Motor neuron (in vitro differentiated cells): Measurements from ENCODE around the gene NF1. TPM values are rescaled to one million over a fixed set of nuclear protein-coding genes. Genes with fewer than 3 reads are reported as not detected.
A peak's percentile ranks its signal among the peaks of the same experiment; 100 is the strongest.

Experiments
- ATAC-seq, 8 experiments: fragments of 200-7000 bp; cut with Tn5 transposase; replicated peaks in 6 of 8; 2 replicates each; pipeline ENCODE4 v1.8.0; 2021; ENCODE audit warnings: mild to moderate bottlenecking in 8 of 8, moderate library complexity in 8 of 8
- H3K27ac ChIP-seq, 2 donors: fragments of 250-450 bp; sonication (Bioruptor Pico); 2 replicates each; pipeline ENCODE4 v1.9.0; 2021; ENCODE audit warnings: antibody characterized with exemption in 2 of 2, mild to moderate bottlenecking in 2 of 2, moderate library complexity in 1 of 2
- H3K4me1 ChIP-seq, 2 donors: fragments of 250-450 bp; sonication (Bioruptor Pico); replicated peaks in 1 of 2; 2 replicates each; pipeline ENCODE4 v1.6.1; 2021; ENCODE audit warnings: antibody characterized with exemption in 2 of 2, mild to moderate bottlenecking in 2 of 2, moderate library complexity in 1 of 2
- H3K4me3 ChIP-seq, 5 donors: fragments of 250-450 bp; sonication (Bioruptor Pico); 2 replicates each; pipeline ENCODE4 v1.9.0; 2021; ENCODE audit warnings: antibody characterized with exemption in 5 of 5, mild to moderate bottlenecking in 5 of 5, moderate library complexity in 4 of 5
- WGBS, 10 experiments: fragments of 450-650 bp; shearing (Covaris generic); methylation state at CpG; one replicate each; pipeline ENCODE4 v1.0.0; 2022; 5-methylcytosine and 5-hydroxymethylcytosine counted together
- in situ Hi-C, 9 experiments: fragments of 400-800 bp; cut with MboI; loops; one replicate each; pipeline ENCODE4 v1.15.0; 2021; ENCODE audit warnings: low sequenced_read_pairs in 9 of 9, low pct_unique_long_range_greater_than_20kb in 2 of 9; ENCODE audit not compliant: unreplicated experiment in 9 of 9
- total RNA-seq, 8 experiments: library from RNA; unstranded; fragments of 300-600 nt; gene quantifications; 2 replicates each; pipeline versions ENCODE4 v1.2.3 to v1.2.4, GENCODE V29; 2022

The NF1 gene
- total RNA-seq, 8 experiments from 2014 or later: 32.1 to 158 (median 50.6) TPM

DNA sequence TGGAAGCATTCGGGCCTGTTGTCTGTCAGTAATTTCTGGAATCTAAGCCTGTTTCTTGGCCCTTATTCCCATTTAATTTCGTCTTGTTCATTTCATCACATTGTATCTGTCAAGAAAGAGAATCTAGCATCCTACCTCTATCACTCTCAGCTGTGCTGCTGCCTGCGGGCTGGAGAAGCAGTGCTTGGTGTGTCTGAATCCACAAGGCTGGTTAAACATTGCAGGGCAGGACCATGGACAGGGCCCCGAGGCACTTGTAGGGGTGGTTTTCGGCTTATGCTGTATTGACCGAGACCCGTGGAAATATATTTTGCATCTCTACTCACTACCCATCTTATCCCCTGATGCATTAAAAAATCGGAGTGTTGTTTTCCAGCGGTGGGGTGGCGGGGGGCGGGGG, 299.8 kb downstream of the NF1 start:
- WGBS, 10 experiments: 8 to 58% (median 36%) methylated on average over 2 to 6 of the region's 11 CpGs
- ATAC-seq: peak; percentile 22 to 54 (median 46)
- H3K4me1 ChIP-seq: peaks cover 31 to 42% of the 10 kb centered on the region in 2 donors
- in situ Hi-C loops: loop anchor here in 2 of 9 experiments (25.0 kb wide), 1 partner anchor 118 kb away; no protein-coding TSS in a partner anchor
- H3K27ac ChIP-seq: no peak overlapping the region
- peak overlapping the region in 2 of 5 donors; percentile 4 to 10 for H3K4me3 ChIP-seq

DNA sequence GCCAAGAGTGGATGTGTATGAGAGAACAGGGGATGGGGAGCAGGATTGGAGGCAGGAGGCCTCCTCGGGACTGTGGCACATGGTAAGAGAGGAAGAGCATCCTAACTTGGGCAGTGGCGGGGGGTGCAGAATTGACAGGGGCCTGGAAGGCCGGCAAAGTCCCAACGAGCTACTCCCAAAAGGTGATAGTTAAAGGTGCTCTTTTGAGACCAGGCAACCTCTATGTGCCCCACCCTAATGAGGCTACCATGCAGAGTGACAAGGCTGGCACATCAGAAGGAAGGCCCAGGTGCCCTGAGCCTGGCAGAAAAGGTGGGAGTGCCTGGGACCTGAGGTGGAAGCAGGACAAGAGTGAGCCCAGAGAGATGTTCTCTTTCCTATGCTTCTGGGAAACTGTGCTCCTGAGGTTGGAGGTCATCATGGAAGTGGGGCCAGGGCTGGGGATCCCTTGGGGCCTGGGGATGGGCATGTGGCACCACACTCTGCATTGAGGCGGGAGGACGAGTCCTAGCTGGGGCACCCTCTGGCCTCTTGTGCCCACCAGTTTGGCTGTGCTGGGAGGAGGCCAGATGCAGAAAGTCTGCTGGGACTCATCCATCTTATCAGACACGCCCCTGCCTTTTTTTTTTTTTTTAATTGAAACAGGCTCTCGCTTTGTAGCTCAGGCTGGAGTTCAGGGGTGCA, 302.6 kb downstream of the NF1 start:
- no peak for ATAC-seq
- Histone ChIP-seq H3K4me3 (no peak overlapping the region), H3K27ac (no peak overlapping the region), H3K4me1 (peaks cover 25 to 34% of the 10 kb centered on the region in 2 donors)
- in situ Hi-C loops: loop anchor here in 2 of 9 experiments (25.0 kb wide), 1 partner anchor 115 kb away; no protein-coding TSS in a partner anchor
- 58 to 80% (median 72%) methylated on average over 1 to 4 of the region's 8 CpGs; no CpG with 5 or more reads in 6 of the 10 experiments for WGBS, 10 experiments

DNA sequence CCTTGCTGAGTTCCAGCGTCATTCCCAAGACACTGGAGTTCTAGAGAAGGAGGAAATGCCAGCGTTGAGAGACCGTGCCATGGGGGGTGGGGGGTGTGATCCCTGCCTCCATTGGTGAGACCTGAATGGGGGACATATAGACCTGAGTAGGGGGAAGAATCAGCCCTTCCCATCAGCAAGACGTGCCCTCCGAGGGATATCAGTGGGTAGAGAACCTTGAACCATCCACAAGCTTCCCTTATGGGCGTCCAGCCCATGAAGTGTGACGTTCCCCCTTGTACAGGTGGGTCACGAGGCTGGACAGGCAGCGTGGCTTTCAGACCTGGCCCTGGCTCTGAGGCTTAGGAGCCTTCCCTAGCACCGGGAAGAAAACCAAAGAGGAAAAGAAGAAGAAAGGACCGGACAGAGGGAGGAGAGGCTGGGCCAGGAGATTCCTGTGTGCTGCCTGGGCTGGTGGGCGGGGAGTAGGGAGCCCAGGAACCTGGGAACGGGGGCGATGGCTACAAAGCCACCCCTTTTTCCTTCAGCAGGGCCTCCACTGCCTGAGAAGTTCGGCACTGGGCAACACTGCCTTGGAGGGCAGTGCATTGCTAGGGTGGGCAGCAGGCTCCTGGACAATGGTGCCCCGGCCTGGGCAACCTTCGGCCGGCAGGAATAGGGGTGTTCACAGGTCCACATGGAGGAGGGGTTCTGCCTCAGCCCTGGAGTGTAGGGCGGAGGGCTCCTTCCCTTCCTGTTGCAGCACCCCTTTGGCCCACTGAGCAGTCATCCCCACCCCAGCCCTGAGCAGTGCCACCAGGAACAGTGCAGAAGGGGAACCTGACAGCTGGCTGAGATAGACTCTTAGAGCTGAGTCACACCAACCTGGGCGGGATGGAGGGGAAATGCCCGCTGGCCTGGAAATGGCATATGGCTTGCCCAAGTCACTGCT, 303.9 kb downstream of the NF1 start:
- H3K4me1 ChIP-seq: peaks cover 14 to 21% of the 10 kb centered on the region in 2 donors
- H3K27ac ChIP-seq: no peak overlapping the region
- WGBS, 10 experiments: 40 to 100% (median 84%) methylated on average over 1 to 7 of the region's 21 CpGs; no CpG with 5 or more reads in 3 of the 10 experiments
- in situ Hi-C loops: loop anchor here in 2 of 9 experiments (25.0 kb wide), 1 partner anchor 114 kb away; no protein-coding TSS in a partner anchor
- no peak overlapping the region for H3K4me3 ChIP-seq
- no peak for ATAC-seq

DNA sequence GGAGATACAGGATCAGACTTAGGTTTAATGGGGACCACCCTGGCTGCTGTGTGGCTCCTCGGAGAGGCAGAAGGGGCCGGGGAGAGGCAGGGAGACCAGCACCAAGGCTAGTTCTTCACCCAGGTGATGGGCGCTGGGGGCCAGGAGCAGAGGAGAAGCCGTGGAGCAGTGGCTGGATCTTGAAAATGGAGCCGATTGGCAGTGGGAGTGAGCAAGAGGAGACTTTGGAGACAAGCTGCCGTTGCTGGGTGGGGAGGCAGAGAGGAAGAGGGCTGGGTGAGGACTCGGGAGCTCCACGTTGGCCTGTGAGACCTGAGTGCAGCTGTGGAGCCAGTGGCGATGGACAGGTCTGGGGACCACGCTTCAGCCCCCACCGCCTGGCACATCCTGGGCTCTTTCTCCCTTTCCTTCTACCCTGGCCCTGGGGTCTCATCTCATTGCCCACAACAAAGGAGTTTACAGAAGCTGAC, 305.7 kb downstream of the NF1 start:
- ATAC-seq: no peak
- in situ Hi-C loops: loop anchor here in 1 of 9 experiments (25.0 kb wide), 1 partner anchor 437 kb away; no protein-coding TSS in a partner anchor
- Histone ChIP-seq H3K27ac (no peak overlapping the region), H3K4me1 (peaks cover 0 to 10% of the 10 kb centered on the region in 2 donors), H3K4me3 (no peak overlapping the region)
- WGBS, 10 experiments: 0 to 83% (median 20%) methylated on average over 1 to 4 of the region's 11 CpGs; no CpG with 5 or more reads in 7 of the 10 experiments

DNA sequence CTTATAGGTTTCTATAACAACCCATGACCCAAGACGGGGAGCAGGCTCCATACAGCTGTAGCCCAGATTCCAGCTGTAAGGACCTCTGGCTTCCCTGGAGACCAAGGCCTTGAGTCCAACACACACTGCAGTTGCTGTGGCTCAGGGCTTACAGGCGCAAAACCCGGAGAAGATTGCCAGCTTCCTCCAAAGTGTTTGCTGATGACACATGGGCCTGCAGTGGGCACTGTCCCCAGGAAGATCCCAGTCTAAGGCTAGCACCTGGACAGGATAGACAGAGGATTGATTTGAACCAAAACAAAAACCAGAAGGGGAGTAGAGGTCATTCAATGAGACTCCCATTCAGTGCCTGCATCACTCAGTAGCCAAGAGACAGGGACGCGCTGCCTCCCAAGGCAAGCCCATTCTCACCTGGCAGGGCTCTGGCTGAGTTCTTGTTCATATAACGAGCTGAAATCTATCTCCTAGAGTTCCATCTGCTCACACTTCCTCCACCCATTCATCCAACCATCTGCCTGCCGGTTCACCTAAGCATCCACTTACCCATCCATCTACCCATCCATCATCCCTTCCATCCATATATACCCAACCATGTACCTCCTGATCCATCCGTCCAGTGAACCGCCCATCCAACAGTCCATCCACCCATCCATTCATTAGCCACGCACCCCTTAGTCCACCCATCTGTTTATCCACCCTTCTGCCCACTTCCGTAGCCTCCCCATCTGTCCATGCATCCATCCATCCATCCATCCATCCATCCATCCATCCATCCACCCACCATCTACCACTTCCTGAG, 306.9 kb downstream of the NF1 start:
- Histone ChIP-seq H3K4me1 (peaks cover 0 to 16% of the 10 kb centered on the region in 2 donors), H3K27ac (no peak overlapping the region), H3K4me3 (no peak overlapping the region)
- no peak for ATAC-seq
- 38 to 100% (median 90%) methylated on average over 2 to 8 of the region's 11 CpGs; no CpG with 5 or more reads in 1 of the 10 experiments for WGBS, 10 experiments
- in situ Hi-C loops: loop anchor here in 1 of 9 experiments (25.0 kb wide), 1 partner anchor 436 kb away; no protein-coding TSS in a partner anchor

DNA sequence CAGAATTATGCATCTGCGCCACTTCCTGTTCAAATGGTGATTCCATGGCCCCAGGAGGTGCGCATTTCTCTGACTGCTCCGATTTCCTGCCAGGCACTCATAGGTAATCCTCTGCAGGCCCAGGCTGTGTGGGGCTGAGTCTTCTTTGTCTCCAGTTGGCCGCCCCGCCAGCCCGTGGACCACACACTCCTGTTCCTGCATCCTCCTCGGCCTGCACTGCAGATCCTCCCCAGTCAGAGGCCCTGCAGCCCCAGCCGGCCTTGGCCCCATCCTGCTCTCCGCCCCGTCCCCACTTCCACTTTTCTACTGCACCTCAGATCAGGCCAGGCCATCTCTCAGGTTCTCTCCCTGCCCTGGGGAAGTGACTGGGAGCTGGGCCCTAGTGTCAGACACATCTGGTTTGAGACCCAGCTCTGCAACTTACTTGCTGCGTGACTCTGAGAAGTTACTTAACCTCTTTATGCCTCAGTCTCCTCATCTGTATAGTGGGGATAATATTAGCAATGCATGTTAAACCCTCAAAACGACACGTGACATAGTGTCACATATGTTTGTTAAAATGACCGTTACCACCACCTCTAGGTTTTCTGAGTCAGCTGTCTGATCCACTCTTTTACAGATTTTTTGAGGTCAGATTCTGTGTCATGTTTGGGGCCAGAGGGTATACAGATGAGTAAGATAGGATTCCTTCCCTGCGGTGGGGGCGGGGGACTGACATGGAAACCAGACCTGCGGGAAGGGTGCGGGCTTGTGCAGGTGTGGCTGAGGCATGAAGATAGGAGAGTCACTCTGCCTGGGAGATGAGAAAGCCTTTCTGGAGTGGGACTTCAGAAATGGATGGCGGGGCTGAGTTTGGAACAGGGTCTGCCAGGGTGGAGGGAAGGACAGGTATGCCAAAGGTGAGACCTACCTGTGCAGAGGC, 309.5 kb downstream of the NF1 start:
- in situ Hi-C loops: loop anchor here in 1 of 9 experiments (25.0 kb wide), 1 partner anchor 433 kb away; no protein-coding TSS in a partner anchor
- ATAC-seq: peak in 1 of 8 experiments; percentile 46
- Histone ChIP-seq H3K4me1 (peaks cover 22 to 23% of the 10 kb centered on the region in 2 donors), H3K27ac (no peak overlapping the region), H3K4me3 (no peak overlapping the region)
- 60 to 100% (median 91%) methylated on average over 1 to 8 of the region's 19 CpGs; no CpG with 5 or more reads in 1 of the 10 experiments for WGBS, 10 experiments

DNA sequence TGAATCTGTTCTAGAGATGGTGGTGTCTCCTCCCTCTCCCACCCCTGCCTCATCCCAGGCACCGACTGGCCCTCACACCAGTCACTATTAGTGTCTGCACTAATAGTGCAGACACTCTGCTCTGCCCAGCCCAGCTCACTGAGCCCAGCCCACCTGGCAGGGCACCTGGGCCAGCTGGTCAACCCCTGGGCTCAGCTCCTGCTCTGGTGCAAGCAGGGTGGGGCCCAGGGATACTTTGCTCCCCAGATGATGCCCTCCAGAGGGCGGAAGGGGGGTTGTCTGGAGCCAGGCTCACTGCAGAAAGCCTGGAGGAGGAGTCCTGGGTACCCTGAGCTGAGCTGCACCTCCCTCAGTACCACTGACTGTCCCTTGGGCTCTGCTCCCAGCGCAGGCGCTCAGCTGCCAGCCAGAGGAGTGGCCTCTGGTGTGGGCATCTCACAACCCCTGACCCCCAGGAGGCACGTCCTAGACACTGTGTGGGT, 311.2 kb downstream of the NF1 start:
- peak; percentile 43 to 78 (median 48) for ATAC-seq
- WGBS, 10 experiments: 29 to 60% (median 49%) methylated on average over 1 to 2 of the region's 5 CpGs; no CpG with 5 or more reads in 6 of the 10 experiments

DNA sequence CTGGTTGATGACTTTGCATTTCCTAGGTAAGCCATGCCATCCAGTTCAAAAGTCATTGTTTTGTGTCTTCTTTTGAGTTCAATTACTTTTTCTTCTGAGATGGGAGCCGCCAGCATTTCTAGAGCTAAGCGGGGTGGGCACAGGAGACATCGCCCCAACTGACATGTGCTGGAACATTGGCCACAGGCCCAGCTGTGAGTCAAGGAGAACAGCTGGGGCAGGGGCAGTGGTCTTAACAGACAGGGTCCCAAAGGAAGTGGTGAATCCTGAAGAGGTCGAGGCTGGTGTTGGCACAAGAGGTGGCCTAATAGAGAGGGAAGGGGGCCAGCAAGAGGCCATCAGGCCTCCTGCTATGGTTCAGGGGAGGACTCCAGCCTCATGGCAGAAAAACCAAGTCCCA, 313.8 kb downstream of the NF1 start:
- ATAC-seq: no peak
- Histone ChIP-seq H3K27ac (no peak overlapping the region), H3K4me3 (no peak overlapping the region), H3K4me1 (peaks cover 33 to 41% of the 10 kb centered on the region in 2 donors)
- 60 to 100% (median 100%) methylated on average over 1 to 3 of the region's 4 CpGs; no CpG with 5 or more reads in 3 of the 10 experiments for WGBS, 10 experiments
- in situ Hi-C loops: loop anchor here in 1 of 9 experiments (25.0 kb wide), 1 partner anchor 429 kb away; no protein-coding TSS in a partner anchor

More for the DNA sequence above, 311.2 kb downstream of the NF1 start:
- in situ Hi-C loops: loop anchor here in 1 of 9 experiments (25.0 kb wide), 1 partner anchor 431 kb away; no protein-coding TSS in a partner anchor
- Histone ChIP-seq H3K4me3 (no peak overlapping the region), H3K27ac (no peak overlapping the region), H3K4me1 (peaks cover 26 to 29% of the 10 kb centered on the region in 2 donors)

DNA sequence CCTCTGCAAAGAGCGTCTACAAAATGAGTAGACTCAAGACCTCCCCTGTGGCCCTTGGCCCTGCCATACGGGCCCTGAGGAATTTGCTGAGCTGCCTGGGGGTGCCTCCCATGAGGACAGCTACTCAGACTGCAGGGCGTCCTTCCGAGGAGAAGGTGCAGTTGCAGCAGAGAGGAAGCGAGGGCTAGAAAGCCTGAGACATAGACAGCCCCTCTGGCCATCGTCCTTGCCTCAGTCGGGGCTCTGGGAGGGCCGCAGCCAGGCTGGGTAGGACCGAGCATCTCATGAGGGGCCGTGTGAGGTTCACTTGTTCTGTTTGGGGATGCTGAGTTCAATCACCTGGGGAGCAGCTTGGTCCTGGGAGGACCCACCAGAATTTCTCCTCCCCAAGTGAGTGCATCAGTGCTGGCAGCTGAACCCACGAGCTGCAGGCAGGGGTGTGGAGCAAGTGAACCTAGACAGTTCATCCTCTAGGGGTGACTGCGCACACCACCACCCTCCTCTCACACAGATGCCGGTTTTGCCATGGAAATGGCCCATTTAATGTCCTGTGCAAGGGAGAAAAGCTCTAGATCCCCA, 317.0 kb downstream of the NF1 start:
- ATAC-seq: no peak
- Histone ChIP-seq H3K27ac (no peak overlapping the region), H3K4me3 (no peak overlapping the region), H3K4me1 (peaks cover 55 to 67% of the 10 kb centered on the region in 2 donors)
- 40 to 82% (median 80%) methylated on average over 1 to 6 of the region's 13 CpGs; no CpG with 5 or more reads in 6 of the 10 experiments for WGBS, 10 experiments
- in situ Hi-C loops: loop anchor here in 1 of 9 experiments (25.0 kb wide), 1 partner anchor 426 kb away; no protein-coding TSS in a partner anchor

DNA sequence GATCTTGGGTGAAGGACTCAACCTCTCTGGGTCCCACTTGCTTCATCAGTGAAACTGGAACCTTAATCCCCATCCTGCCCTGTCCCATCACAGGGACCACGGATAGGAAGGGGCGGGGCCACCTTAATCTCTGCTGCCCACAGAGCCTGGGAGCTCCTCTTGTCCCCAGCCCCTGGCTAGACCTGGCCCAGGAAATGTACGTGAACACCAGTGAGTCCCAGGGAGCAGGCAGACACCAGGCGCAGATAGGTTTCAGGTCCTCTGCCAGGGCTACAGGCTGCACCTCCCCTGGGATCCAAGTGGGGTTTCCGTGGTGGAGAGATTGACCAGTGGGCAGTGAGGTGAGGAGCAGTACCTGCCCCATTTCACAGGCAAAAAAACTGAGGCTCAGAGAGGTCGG, 317.7 kb downstream of the NF1 start:
- 30 to 94% (median 49%) methylated on average over 2 to 3 of the region's 6 CpGs; no CpG with 5 or more reads in 6 of the 10 experiments for WGBS, 10 experiments
- Histone ChIP-seq H3K4me1 (peaks cover 55 to 71% of the 10 kb centered on the region in 2 donors), H3K4me3 (no peak overlapping the region), H3K27ac (peak overlapping the region in 1 of 2 donors; percentile 54)
- in situ Hi-C loops: loop anchor here in 1 of 9 experiments (25.0 kb wide), 1 partner anchor 425 kb away; no protein-coding TSS in a partner anchor
- no peak for ATAC-seq
